Thyroid gland (tissue), 4 donors: Measurements from ENCODE around the gene SELENON. TPM values are rescaled to one million over a fixed set of nuclear protein-coding genes. Genes with fewer than 3 reads are reported as not detected.

ENCODE experiments used
- DNase-seq, 2 donors: peaks; one replicate each; pipeline ENCODE4 v3.0.0-alpha.2; 2019
- H3K27ac ChIP-seq, 3 donors: fragments of 200-600 bp; sonication (generic); 1 replicate in 2 of 3; 2 replicates in 1 of 3; pipeline ENCODE4 v1.5.1; 2016 to 2019; ENCODE audit warnings: mild to moderate bottlenecking in 1 of 3, moderate library complexity in 1 of 3
- H3K27me3 ChIP-seq: fragments of 200-600 bp; sonication (generic); one replicate; pipeline ENCODE4 v1.5.1; 2019
- H3K36me3 ChIP-seq, 2 donors: fragments of 200-600 bp; sonication (generic); one replicate each; pipeline ENCODE4 v1.5.1; 2016 to 2019
- H3K4me1 ChIP-seq, 2 donors: fragments of 200-600 bp; sonication (generic); one replicate each; pipeline ENCODE4 v1.5.1; 2017 to 2019
- H3K4me3 ChIP-seq, 3 donors: fragments of 200-600 bp; sonication (generic); replicated peaks in 1 of 3; 1 replicate in 2 of 3; 2 replicates in 1 of 3; pipeline ENCODE4 v1.5.1; 2016; ENCODE audit warnings: mild to moderate bottlenecking in 1 of 3
- H3K9me3 ChIP-seq: fragments of 200-600 bp; sonication (generic); one replicate; pipeline ENCODE4 v1.5.1; 2017
- CTCF ChIP-seq, 6 experiments: fragments of 200-600 bp in 3 of 6; fragments of 450-650 bp in 3 of 6; sonication (generic) in 3 of 6; IDR thresholded peaks; one replicate each; pipeline ENCODE4 v1.5.1; 2016 to 2019; ENCODE audit warnings: antibody characterized with exemption in 6 of 6, mild to moderate bottlenecking in 2 of 6, inconsistent platforms in 1 of 6, moderate library complexity in 1 of 6
- POLR2A ChIP-seq, 2 donors: fragments of 450-650 bp; IDR thresholded peaks; one replicate each; pipeline ENCODE4 v1.6.1; 2017; ENCODE audit warnings: antibody characterized with exemption in 2 of 2, mild to moderate bottlenecking in 2 of 2, moderate library complexity in 1 of 2
- WGBS, 2 donors: methylation state at CpG; one replicate each; pipeline ENCODE4 v1.1.5; 2017; 5-methylcytosine and 5-hydroxymethylcytosine counted together
- intact Hi-C: fragments of 100-400 bp; cut with DNase I; formaldehyde crosslinking; loops from one replicate; pipeline ENCODE4 v1.15.1; 2023
- total RNA-seq, 4 donors: library from RNA; depleted of rRNA; stranded (reverse); fragments of >200 nt; gene quantifications; one replicate each; pipeline ENCODE4 v1.2.3, GENCODE V29; 2016

Gene SELENON
- total RNA-seq, 4 donors from 2014 or later = 31.2 to 58.2 (median 55.2) TPM

DNA sequence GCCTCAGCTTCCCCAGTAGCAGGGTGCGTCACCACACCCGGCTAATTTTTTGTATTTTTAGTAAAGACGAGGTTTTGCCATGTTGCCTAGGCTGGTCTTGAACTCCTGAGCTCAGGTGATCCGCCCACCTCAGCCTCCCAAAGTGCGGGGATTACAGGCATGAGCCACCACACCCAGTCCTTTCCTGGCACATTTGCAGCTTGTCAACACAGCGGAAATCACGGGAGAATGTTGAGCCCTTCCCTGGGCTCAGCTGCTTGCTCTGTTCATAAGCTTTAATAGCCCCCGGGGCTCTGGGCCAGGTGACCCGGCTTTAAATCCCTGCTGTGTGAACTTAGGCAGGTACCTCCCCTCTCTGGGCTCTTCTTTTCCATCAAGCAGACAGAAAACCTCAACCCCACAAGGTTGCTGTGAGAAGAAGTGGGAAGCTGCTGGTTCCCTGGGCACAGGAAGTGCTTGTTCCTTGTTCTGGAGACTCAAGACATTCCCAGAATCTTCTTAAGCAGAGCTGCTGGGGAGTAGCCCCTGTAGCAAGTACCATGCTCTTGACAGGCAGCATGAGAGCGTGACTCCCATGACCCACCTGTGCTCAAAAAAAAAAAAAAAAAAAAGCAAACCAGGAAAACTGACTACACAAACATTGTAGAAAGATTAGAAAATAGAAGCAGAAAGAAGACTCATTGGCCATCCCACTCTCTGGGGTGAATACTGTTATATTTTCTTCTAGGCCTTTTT is 14.5 kb upstream of the SELENON start:
- no peaks in the 10 kb centered on the region for H3K9me3 ChIP-seq
- no peaks in the 10 kb centered on the region for H3K27me3 ChIP-seq
- no peak for DNase-seq
- intact Hi-C loops = no loop called here
- H3K4me1 ChIP-seq = no peaks in the 10 kb centered on the region
- H3K27ac ChIP-seq = no peak overlapping the region
- no peak for TF ChIP-seq POLR2A (IDR thresholded peaks at IDR 0.05)
- no peak for TF ChIP-seq CTCF (IDR thresholded peaks at IDR 0.05)
- H3K36me3 ChIP-seq = peaks cover 0 to 5% of the 10 kb centered on the region in 2 donors
- H3K4me3 ChIP-seq = no peak overlapping the region
- WGBS, 2 donors = 84 to 87% methylated on average over 10 of the region's 10 CpGs

GRCh38 chr1:25786887-25787759 is 12.9 kb upstream of the SELENON start:
- Histone ChIP-seq H3K27me3 (no peaks in the 10 kb centered on the region), H3K4me3 (no peak overlapping the region), H3K27ac (no peak overlapping the region), H3K4me1 (no peaks in the 10 kb centered on the region), H3K9me3 (no peaks in the 10 kb centered on the region), H3K36me3 (peaks cover 0 to 5% of the 10 kb centered on the region in 2 donors)
- intact Hi-C loops = no loop called here
- TF ChIP-seq CTCF (IDR thresholded peaks at IDR 0.05) (no peak), POLR2A (IDR thresholded peaks at IDR 0.05) (no peak)
- 79 to 81% methylated on average over 11 of the region's 11 CpGs for WGBS, 2 donors
- DNase-seq = no peak

- H3K9me3 ChIP-seq = no peaks in the 10 kb centered on the region
- H3K36me3 ChIP-seq = peaks cover 0 to 5% of the 10 kb centered on the region in 2 donors
- TF ChIP-seq POLR2A (IDR thresholded peaks at IDR 0.05) = no peak
- TF ChIP-seq CTCF (IDR thresholded peaks at IDR 0.05) = no peak
- intact Hi-C loops = no loop called here
- DNase-seq = no peak
- no peaks in the 10 kb centered on the region for H3K27me3 ChIP-seq
- no peak overlapping the region for H3K27ac ChIP-seq
- H3K4me1 ChIP-seq = no peaks in the 10 kb centered on the region
- 79 to 86% methylated on average over 5 of the region's 5 CpGs for WGBS, 2 donors
- no peak overlapping the region for H3K4me3 ChIP-seq
Observed at GRCh38 chr1:25787760-25788166, 12.2 kb upstream of the SELENON start.

GRCh38 chr1:25790472-25790871 is 9.5 kb upstream of the SELENON start:
- H3K9me3 ChIP-seq = no peaks in the 10 kb centered on the region
- H3K4me3 ChIP-seq = no peak overlapping the region
- peaks cover 0 to 7% of the 10 kb centered on the region in 2 donors for H3K4me1 ChIP-seq
- 81 to 83% methylated on average over 6 of the region's 6 CpGs for WGBS, 2 donors
- H3K27me3 ChIP-seq = no peaks in the 10 kb centered on the region
- DNase-seq = no peak
- H3K36me3 ChIP-seq = peaks cover 0 to 5% of the 10 kb centered on the region in 2 donors
- no peak overlapping the region for H3K27ac ChIP-seq
- TF ChIP-seq CTCF (IDR thresholded peaks at IDR 0.05) (no peak), POLR2A (IDR thresholded peaks at IDR 0.05) (no peak)
- intact Hi-C loops = loop anchor here (10.0 kb wide), 1 partner anchor 246 kb away; the partner anchor contains the start of gene LDLRAP1
